GM23338 (cell line): ENCODE results near the gene MYLK.

Source experiments
- CTCF ChIP-seq, 2 experiments: fragments of 200-600 bp in 1 of 2; sonication (generic) in 1 of 2; conservative IDR thresholded peaks; 2 replicates each; pipeline versions ENCODE4 v1.5.1 to v1.6.1; 2016 to 2017; ENCODE audit warnings: antibody characterized with exemption in 2 of 2, low read depth in 2 of 2, mild to moderate bottlenecking in 2 of 2, moderate library complexity in 1 of 2
- EZH2 ChIP-seq: fragments of 200-600 bp; sonication (generic); IDR thresholded peaks from one replicate; pipeline ENCODE4 v1.8.0; 2017; ENCODE audit warnings: antibody characterized with exemption, mild to moderate bottlenecking, low read depth; ENCODE audit not compliant: unreplicated experiment
- EZH2phosphoT487 ChIP-seq: fragments of 200-600 bp; sonication (generic); IDR thresholded peaks from one replicate; pipeline ENCODE4 v1.8.1; 2018; ENCODE audit warnings: antibody characterized with exemption; ENCODE audit not compliant: unreplicated experiment
- JUNB ChIP-seq: IDR thresholded peaks from one replicate; pipeline ENCODE4 v1.6.1; 2016; ENCODE audit warnings: antibody characterized with exemption; ENCODE audit not compliant: unreplicated experiment
- NANOG ChIP-seq: IDR thresholded peaks from 2 replicates; pipeline ENCODE4 v1.6.1; 2016; ENCODE audit warnings: antibody characterized with exemption, borderline replicate concordance
- POLR2AphosphoS5 ChIP-seq: IDR thresholded peaks from 2 replicates; pipeline ENCODE4 v1.6.1; 2016; ENCODE audit warnings: antibody characterized with exemption, low read depth

GRCh38 chr3:123725652-123726400, 158.3 kb downstream of the MYLK start:
- peak in 1 of 2 experiments; percentile 22; a peak in 1 of 4 replicates for TF ChIP-seq CTCF (conservative IDR thresholded peaks at IDR 0.05; ENCODE audit: low read depth in 2 of 2)
- no peak for TF ChIP-seq JUNB
- TF ChIP-seq EZH2, result no peak
- TF ChIP-seq NANOG, result no peak
- TF ChIP-seq EZH2phosphoT487, result no peak
- no peak for TF ChIP-seq POLR2AphosphoS5
